ENCODE measurements around the gene BHLHA15.

Gene BHLHA15

GRCh38 chr7:98250789-98251188 is 39.5 kb downstream of the BHLHA15 start:
- no peak for DNase-seq

GRCh38 chr7:98251231-98251600 is 40.0 kb downstream of the BHLHA15 start:
- DNase-seq: no peak

- peak; percentile 89 for DNase-seq
Observed at GRCh38 chr7:98251601-98252424, 40.6 kb downstream of the BHLHA15 start, which contains the start of gene TECPR1. TSS of gene TECPR1 (minus strand) at chr7:98252232. CDS start at chr7:98246146, 6,086 bp downstream.

- no peak for DNase-seq
Observed at GRCh38 chr7:98252425-98253054, 41.3 kb downstream of the BHLHA15 start.

GRCh38 chr7:98254516-98254915 is 43.3 kb downstream of the BHLHA15 start:
- DNase-seq: no peak

GRCh38 chr7:98254951-98255610 is 43.8 kb downstream of the BHLHA15 start:
- no peak for DNase-seq

- no peak for DNase-seq
Observed at GRCh38 chr7:98256431-98256830, 45.2 kb downstream of the BHLHA15 start.

GRCh38 chr7:98257701-98258100 is 46.5 kb downstream of the BHLHA15 start:
- no peak for DNase-seq
